Measurements from ENCODE around the gene CLHC1.

- TF ChIP-seq, protein P1, sequence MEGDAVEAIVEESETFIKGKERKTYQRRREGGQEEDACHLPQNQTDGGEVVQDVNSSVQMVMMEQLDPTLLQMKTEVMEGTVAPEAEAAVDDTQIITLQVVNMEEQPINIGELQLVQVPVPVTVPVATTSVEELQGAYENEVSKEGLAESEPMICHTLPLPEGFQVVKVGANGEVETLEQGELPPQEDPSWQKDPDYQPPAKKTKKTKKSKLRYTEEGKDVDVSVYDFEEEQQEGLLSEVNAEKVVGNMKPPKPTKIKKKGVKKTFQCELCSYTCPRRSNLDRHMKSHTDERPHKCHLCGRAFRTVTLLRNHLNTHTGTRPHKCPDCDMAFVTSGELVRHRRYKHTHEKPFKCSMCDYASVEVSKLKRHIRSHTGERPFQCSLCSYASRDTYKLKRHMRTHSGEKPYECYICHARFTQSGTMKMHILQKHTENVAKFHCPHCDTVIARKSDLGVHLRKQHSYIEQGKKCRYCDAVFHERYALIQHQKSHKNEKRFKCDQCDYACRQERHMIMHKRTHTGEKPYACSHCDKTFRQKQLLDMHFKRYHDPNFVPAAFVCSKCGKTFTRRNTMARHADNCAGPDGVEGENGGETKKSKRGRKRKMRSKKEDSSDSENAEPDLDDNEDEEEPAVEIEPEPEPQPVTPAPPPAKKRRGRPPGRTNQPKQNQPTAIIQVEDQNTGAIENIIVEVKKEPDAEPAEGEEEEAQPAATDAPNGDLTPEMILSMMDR (IDR thresholded peaks at IDR 0.05): no peak
- no peak for TF ChIP-seq POLR2A (IDR thresholded peaks at IDR 0.05)
Measured at GRCh38 chr2:55239656-55240222, 7.6 kb upstream of the CLHC1 start.

All from ovary (tissue), 3 donors.